GM12878 (cell line): ENCODE data around the gene ARR3. TPM values are rescaled to one million over a fixed set of nuclear protein-coding genes. Genes with fewer than 3 reads are reported as not detected.

ENCODE experiments used
- ATAC-seq: fragments of 200-7000 bp; cut with Tn5 transposase; 3 replicates; pipeline ENCODE4 v1.9.1; 2020; ENCODE audit warnings: mild to moderate bottlenecking, moderate library complexity
- BruUV-seq: library from RNA; stranded (reverse); fragments of 400-500 nt; replicated peaks from 2 replicates; lab custom pipeline; 2021; lab: Mats Ljungman, UMichigan
- CTCF ChIA-PET: fragments of 300-600 bp; sonication (Branson Sonifier 250); formaldehyde crosslinking; extraction: SDS; loops from one replicate; lab custom pipeline; 2021; ENCODE audit warnings: inconsistent platforms; lab: Yijun Ruan, JAX
- POLR2A ChIA-PET: fragments of 350-600 bp; formaldehyde crosslinking; extraction: SDS; loops from one replicate; lab custom pipeline; 2021; ENCODE audit warnings: inconsistent platforms; lab: Charles Lee
- RAD21 ChIA-PET: fragments of 300-600 bp; sonication (Branson Sonifier 250); formaldehyde crosslinking; loops from one replicate; lab custom pipeline; 2023; ENCODE audit warnings: antibody characterized with exemption; ENCODE audit not compliant: unreplicated experiment; lab: Charles Lee
- SMC1A ChIA-PET: fragments of 300-600 bp; sonication (Branson Sonifier 250); formaldehyde crosslinking; loops from one replicate; lab custom pipeline; 2023; ENCODE audit not compliant: unreplicated experiment, uncharacterized antibody; lab: Charles Lee
- DNase-seq: peaks from one replicate; pipeline ENCODE4 v3.0.0-alpha.2; 2011; ENCODE audit warnings: low read depth, low spot score
- FAIRE-seq: peaks from 3 replicates; lab custom pipeline; 2011; peaks lifted over from hg19 to GRCh38; lab: Jason Lieb, UNC
- H2AFZ ChIP-seq: 2 replicates; pipeline ENCODE4 v1.6.0; 2011; ENCODE audit warnings: low read depth, low read length, control low read depth; ENCODE audit not compliant: control insufficient read depth
- H3K27ac ChIP-seq: 2 replicates; pipeline ENCODE4 v1.5.1; 2011; ENCODE audit warnings: control low read depth; ENCODE audit not compliant: control insufficient read depth, insufficient read depth
- H3K27me3 ChIP-seq, 2 experiments: replicated peaks in 1 of 2; 2 replicates each; pipeline versions ENCODE4 v1.6.0 to v1.6.1; 2011; ENCODE audit warnings: low read length in 1 of 2; ENCODE audit not compliant: control insufficient read depth in 2 of 2, insufficient read depth in 2 of 2
- H3K36me3 ChIP-seq, 2 experiments: 2 replicates each; pipeline ENCODE4 v1.5.1; 2011; ENCODE audit warnings: low read length in 1 of 2; ENCODE audit not compliant: control insufficient read depth in 2 of 2, insufficient read depth in 2 of 2
- H3K4me1 ChIP-seq: 2 replicates; pipeline ENCODE4 v1.6.1; 2011; ENCODE audit warnings: mild to moderate bottlenecking, low read length, moderate library complexity, mixed read lengths; ENCODE audit not compliant: control insufficient read depth, insufficient read depth
- H3K4me2 ChIP-seq: 2 replicates; pipeline ENCODE4 v1.6.0; 2011; ENCODE audit warnings: control low read depth; ENCODE audit not compliant: control insufficient read depth, insufficient read depth
- H3K4me3 ChIP-seq: fragments of 200-600 bp; sonication (generic); 2 replicates; pipeline ENCODE4 v1.5.1; 2016
- H3K79me2 ChIP-seq: 2 replicates; pipeline ENCODE4 v1.6.0; 2011; ENCODE audit warnings: low read length; ENCODE audit not compliant: control insufficient read depth, insufficient read depth
- H3K9ac ChIP-seq: 2 replicates; pipeline ENCODE4 v1.8.0; 2011; ENCODE audit warnings: low read length, control low read depth, mixed read lengths; ENCODE audit not compliant: control insufficient read depth, insufficient read depth
- H3K9me3 ChIP-seq: replicated peaks from 3 replicates; pipeline ENCODE4 v1.5.1; 2011; ENCODE audit warnings: mild to moderate bottlenecking, low read length; ENCODE audit not compliant: control insufficient read depth, insufficient read depth
- H4K20me1 ChIP-seq: 2 replicates; pipeline ENCODE4 v1.6.0; 2011; ENCODE audit not compliant: control insufficient read depth, insufficient read depth
- BACH1 ChIP-seq: fragments of 450-650 bp; IDR thresholded peaks from 2 replicates; pipeline ENCODE4 v1.6.1; 2017; ENCODE audit warnings: mild to moderate bottlenecking, borderline replicate concordance
- HCFC1 ChIP-seq: fragments of 150-350 bp; IDR thresholded peaks from 2 replicates; pipeline ENCODE4 v1.6.1; 2014; ENCODE audit warnings: low read length
- PAX8 ChIP-seq: fragments of 450-650 bp; IDR thresholded peaks from 2 replicates; pipeline ENCODE4 v1.6.1; 2017; ENCODE audit warnings: mild to moderate bottlenecking, moderate library complexity
- SIX5 ChIP-seq: IDR thresholded peaks from 2 replicates; pipeline ENCODE4 v1.6.1; 2011; ENCODE audit warnings: mild to moderate bottlenecking, low read depth, low read length, moderate library complexity; ENCODE audit not compliant: severe bottlenecking
- SMAD1 ChIP-seq: fragments of 450-650 bp; IDR thresholded peaks from 2 replicates; pipeline ENCODE4 v1.6.1; 2018; ENCODE audit warnings: mild to moderate bottlenecking, low read depth; ENCODE audit not compliant: partially characterized antibody
- SPI1 ChIP-seq: IDR thresholded peaks from 2 replicates; pipeline ENCODE4 v1.6.1; 2011; ENCODE audit warnings: low read depth, mild to moderate bottlenecking, low read length, moderate library complexity, borderline replicate concordance; ENCODE audit not compliant: insufficient read depth
- STAT3 ChIP-seq: IDR thresholded peaks from 2 replicates; pipeline ENCODE4 v1.6.1; 2011; ENCODE audit warnings: low read depth, low read length, improper control_type of control experiment
- TCF3 ChIP-seq: IDR thresholded peaks from 2 replicates; pipeline ENCODE4 v1.6.1; 2012; ENCODE audit warnings: low read depth, mild to moderate bottlenecking, low read length, borderline replicate concordance; ENCODE audit not compliant: insufficient read depth
- WGBS: methylation state at CpG from one replicate; pipeline ENCODE4 v1.1.6; 2016; ENCODE audit warnings: low lambda C conversion rate; ENCODE audit not compliant: insufficient replicate concordance, insufficient coverage; ENCODE audit errors: missing lambda C conversion rate; 5-methylcytosine and 5-hydroxymethylcytosine counted together
- in situ Hi-C: fragments of 300-500 bp; cut with MboI; formaldehyde crosslinking; loops from 9 replicates; pipeline ENCODE4 v1.14.3; 2018; ENCODE audit warnings: mixed read lengths
- intact Hi-C: fragments of 100-400 bp; cut with micrococcal nuclease; formaldehyde crosslinking; loops from one replicate; pipeline ENCODE4 v1.14.2; 2022; ENCODE audit not compliant: unreplicated experiment
- polyA plus RNA-seq, 11 experiments: library from polyadenylated mRNA; depleted of rRNA in 4 of 11; unstranded in 6 of 11; stranded (reverse) in 5 of 11; fragments of >200 nt; fragmentation: Nextera tagmentation in 4 of 11; fragmentation: Illumina TruSeq in 1 of 11; extraction: Ambion mirVana in 4 of 11; extraction: Trizol in 1 of 11; gene quantifications; 1 replicate in 1 of 11; 2 replicates in 10 of 11; pipeline versions ENCODE4 v1.2.1 to v1.2.3, GENCODE V29; 2011 to 2016; ENCODE audit warnings: inconsistent platforms in 2 of 11, missing spikeins in 2 of 11, low read depth in 1 of 11
- total RNA-seq, 4 experiments: library from RNA; depleted of rRNA in 3 of 4; stranded (reverse); fragments of >200 nt in 3 of 4; fragmentation: Illumina TruSeq in 1 of 4; extraction: Trizol in 1 of 4; gene quantifications; 2 replicates each; pipeline versions ENCODE4 v1.2.1 to v1.2.3, GENCODE V29; 2013 to 2021
- TF ChIP-seq, protein P1 (sequence below): IDR thresholded peaks from 2 replicates; pipeline ENCODE4 v1.6.1; 2011; ENCODE audit warnings: low read depth, mild to moderate bottlenecking, low read length, moderate library complexity, borderline replicate concordance; ENCODE audit errors: extremely low read depth
- TF ChIP-seq, protein P2 (sequence below): fragments of 450-650 bp; formaldehyde crosslinking; IDR thresholded peaks from 2 replicates; pipeline ENCODE4 v1.4.0; 2022; ENCODE audit warnings: mild to moderate bottlenecking, moderate library complexity
- TF ChIP-seq, protein P3 (sequence below): fragments of 450-650 bp; IDR thresholded peaks from 2 replicates; pipeline ENCODE4 v1.6.1; 2017; ENCODE audit warnings: mild to moderate bottlenecking, moderate library complexity

The ARR3 gene
- total and polyA plus RNA-seq, 10 of the 15 experiments (the other 5 are each of a cell fraction or from before 2014, with no cell fraction given): not detected

DNA sequence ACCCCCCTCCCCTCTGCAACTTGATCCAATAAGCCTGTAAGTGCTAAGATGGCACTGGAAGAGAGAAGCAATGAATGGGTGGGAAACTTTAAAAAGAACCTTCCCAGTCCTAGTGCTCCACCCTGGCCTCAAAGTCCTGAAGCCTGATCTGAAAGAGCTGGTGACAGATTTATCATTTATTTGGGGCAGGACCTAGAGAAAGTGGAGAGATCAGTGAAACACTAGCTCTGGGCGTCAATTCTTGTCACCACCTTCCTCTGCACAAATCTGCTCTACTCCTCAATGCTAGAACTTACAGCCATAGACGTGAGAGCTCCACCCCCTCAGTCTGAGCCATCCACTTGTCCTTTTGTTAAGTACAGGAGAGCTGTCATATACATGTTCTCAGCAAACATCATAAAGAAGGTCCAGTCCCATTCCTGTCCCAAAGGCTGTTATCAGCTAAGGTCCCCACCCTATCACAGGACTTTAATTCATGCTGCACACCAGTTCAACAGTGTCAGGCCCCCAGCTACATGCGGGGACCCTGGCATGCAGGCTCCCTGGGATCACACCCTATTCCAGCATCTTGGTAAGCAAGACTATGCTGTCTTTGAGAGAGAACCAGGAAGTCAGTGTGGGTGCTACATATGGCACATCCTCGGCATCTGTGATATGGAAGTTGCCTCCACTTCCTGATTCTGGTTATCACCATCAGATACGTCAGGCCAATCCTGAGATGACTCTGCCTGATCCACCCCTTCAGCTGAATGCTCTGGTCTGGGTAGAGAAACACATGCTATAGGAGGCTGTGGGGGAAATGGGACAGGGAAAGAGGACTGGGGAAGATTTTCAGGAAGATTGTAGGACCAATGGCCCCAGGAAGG is 10.5 kb upstream of the ARR3 start:
- no peak for FAIRE-seq
- CTCF ChIA-PET: interaction anchor here (2.8 kb wide), 1 partner anchor 124 kb away, joined by 6 read pairs; the partner anchor contains the start of gene IGBP1
- no TSS peak for BruUV-seq

More for the DNA sequence above, 10.5 kb upstream of the ARR3 start:
- RAD21 ChIA-PET: interaction anchor here (0.9 kb wide), 1 partner anchor 124 kb away, joined by 3 read pairs; no protein-coding TSS in a partner anchor
- SMC1A ChIA-PET: interaction anchor here (0.9 kb wide), 1 partner anchor 10 kb away, joined by 4 read pairs; no protein-coding TSS in a partner anchor
- H3K4me1 ChIP-seq: no peaks in the 10 kb centered on the region
- no peak overlapping the region for H3K4me3 ChIP-seq
- in situ Hi-C loops (no loop called here), intact Hi-C loops (no loop called here)
- DNase-seq: no peak
- no peaks in the 10 kb centered on the region for H3K9me3 ChIP-seq
- 21% methylated on average over 5 of the region's 5 CpGs for WGBS
- H3K27me3 ChIP-seq: no peaks in the 10 kb centered on the region
- H3K9ac ChIP-seq: no peak overlapping the region
- H3K4me2 ChIP-seq: no peak overlapping the region
- TF ChIP-seq, protein P1, sequence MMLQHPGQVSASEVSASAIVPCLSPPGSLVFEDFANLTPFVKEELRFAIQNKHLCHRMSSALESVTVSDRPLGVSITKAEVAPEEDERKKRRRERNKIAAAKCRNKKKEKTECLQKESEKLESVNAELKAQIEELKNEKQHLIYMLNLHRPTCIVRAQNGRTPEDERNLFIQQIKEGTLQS: no peak
- no peak for TF ChIP-seq TCF3
- no peak for TF ChIP-seq STAT3
- no peak for TF ChIP-seq HCFC1
- no peak for TF ChIP-seq PAX8
- TF ChIP-seq, protein P2, sequence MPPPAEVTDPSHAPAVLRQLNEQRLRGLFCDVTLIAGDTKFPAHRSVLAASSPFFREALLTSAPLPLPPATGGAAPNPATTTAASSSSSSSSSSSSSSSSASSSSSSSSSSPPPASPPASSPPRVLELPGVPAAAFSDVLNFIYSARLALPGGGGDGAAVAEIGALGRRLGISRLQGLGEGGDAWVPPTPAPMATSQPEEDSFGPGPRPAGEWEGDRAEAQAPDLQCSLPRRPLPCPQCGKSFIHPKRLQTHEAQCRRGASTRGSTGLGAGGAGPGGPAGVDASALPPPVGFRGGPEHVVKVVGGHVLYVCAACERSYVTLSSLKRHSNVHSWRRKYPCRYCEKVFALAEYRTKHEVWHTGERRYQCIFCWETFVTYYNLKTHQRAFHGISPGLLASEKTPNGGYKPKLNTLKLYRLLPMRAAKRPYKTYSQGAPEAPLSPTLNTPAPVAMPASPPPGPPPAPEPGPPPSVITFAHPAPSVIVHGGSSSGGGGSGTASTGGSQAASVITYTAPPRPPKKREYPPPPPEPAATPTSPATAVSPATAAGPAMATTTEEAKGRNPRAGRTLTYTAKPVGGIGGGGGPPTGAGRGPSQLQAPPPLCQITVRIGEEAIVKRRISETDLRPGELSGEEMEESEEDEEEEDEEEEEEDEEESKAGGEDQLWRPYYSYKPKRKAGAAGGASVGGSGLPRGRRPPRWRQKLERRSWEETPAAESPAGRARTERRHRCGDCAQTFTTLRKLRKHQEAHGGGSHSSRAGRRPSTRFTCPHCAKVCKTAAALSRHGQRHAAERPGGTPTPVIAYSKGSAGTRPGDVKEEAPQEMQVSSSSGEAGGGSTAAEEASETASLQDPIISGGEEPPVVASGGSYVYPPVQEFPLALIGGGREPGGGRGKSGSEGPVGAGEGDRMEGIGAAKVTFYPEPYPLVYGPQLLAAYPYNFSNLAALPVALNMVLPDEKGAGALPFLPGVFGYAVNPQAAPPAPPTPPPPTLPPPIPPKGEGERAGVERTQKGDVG (CRISPR knock-in tag): no peak
- TF ChIP-seq SIX5: no peak
- no peak for TF ChIP-seq SPI1
- TF ChIP-seq, protein P3, sequence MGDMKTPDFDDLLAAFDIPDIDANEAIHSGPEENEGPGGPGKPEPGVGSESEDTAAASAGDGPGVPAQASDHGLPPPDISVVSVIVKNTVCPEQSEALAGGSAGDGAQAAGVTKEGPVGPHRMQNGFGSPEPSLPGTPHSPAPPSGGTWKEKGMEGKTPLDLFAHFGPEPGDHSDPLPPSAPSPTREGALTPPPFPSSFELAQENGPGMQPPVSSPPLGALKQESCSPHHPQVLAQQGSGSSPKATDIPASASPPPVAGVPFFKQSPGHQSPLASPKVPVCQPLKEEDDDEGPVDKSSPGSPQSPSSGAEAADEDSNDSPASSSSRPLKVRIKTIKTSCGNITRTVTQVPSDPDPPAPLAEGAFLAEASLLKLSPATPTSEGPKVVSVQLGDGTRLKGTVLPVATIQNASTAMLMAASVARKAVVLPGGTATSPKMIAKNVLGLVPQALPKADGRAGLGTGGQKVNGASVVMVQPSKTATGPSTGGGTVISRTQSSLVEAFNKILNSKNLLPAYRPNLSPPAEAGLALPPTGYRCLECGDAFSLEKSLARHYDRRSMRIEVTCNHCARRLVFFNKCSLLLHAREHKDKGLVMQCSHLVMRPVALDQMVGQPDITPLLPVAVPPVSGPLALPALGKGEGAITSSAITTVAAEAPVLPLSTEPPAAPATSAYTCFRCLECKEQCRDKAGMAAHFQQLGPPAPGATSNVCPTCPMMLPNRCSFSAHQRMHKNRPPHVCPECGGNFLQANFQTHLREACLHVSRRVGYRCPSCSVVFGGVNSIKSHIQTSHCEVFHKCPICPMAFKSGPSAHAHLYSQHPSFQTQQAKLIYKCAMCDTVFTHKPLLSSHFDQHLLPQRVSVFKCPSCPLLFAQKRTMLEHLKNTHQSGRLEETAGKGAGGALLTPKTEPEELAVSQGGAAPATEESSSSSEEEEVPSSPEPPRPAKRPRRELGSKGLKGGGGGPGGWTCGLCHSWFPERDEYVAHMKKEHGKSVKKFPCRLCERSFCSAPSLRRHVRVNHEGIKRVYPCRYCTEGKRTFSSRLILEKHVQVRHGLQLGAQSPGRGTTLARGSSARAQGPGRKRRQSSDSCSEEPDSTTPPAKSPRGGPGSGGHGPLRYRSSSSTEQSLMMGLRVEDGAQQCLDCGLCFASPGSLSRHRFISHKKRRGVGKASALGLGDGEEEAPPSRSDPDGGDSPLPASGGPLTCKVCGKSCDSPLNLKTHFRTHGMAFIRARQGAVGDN: no peak
- no peak for TF ChIP-seq BACH1
- no peak for TF ChIP-seq SMAD1
- TF ChIP-seq, all 136 proteins: peak for 0
- no peaks in the 10 kb centered on the region for H3K79me2 ChIP-seq
- no peak overlapping the region for H2AFZ ChIP-seq
- H4K20me1 ChIP-seq: no peaks in the 10 kb centered on the region
- POLR2A ChIA-PET: no interaction called here
- no peak overlapping the region for H3K27ac ChIP-seq
- H3K36me3 ChIP-seq: no peaks in the 10 kb centered on the region
- ATAC-seq: no peak
